T-cell (primary cell): ENCODE data around the gene ASGR2. TPM values are rescaled to one million over a fixed set of nuclear protein-coding genes. Genes with fewer than 3 reads are reported as not detected.
"Not testable (repeated sequence)": the region's sequence is repeated elsewhere in the genome, so short reads cannot be mapped to it uniquely, and the experiment has no call there.

Experiments
- ATAC-seq, 4 experiments: fragments of 200-7000 bp in 3 of 4; fragments of 150-1000 bp in 1 of 4; cut with Tn5 transposase; replicated peaks in 1 of 4; 1 replicate in 3 of 4; 2 replicates in 1 of 4; pipeline ENCODE4 v1.10.0; 2021; ENCODE audit warnings: moderate library complexity in 3 of 4, mild to moderate bottlenecking in 2 of 4, moderate number of reproducible peaks in 1 of 4
- CTCF ChIA-PET, 2 donors: fragments of 300-600 bp; sonication (Branson Sonifier 250); formaldehyde crosslinking; loops; one replicate each; lab custom pipeline; 2022; ENCODE audit warnings: antibody characterized with exemption in 2 of 2; lab: Charles Lee
- POLR2A ChIA-PET, 2 donors: fragments of 300-600 bp; sonication (Branson Sonifier 250); formaldehyde crosslinking; loops; one replicate each; lab custom pipeline; 2022; ENCODE audit warnings: antibody characterized with exemption in 2 of 2; lab: Charles Lee
- DNase-seq, 35 experiments: peaks; one replicate each; pipeline versions ENCODE4 v3.0.0 to v3.0.0-alpha.2; 2013 to 2023
- H3K27ac ChIP-seq: one replicate; pipeline ENCODE4 v1.5.1; 2013; ENCODE audit warnings: low read length
- H3K27me3 ChIP-seq, 2 experiments: replicated peaks in 1 of 2; 1 replicate in 1 of 2; 2 replicates in 1 of 2; pipeline versions ENCODE4 v1.6.1 to v1.7.0; 2013; ENCODE audit warnings: low read length in 1 of 2, mixed read lengths in 1 of 2; ENCODE audit not compliant: control insufficient read depth in 2 of 2, insufficient read depth in 2 of 2; ENCODE audit errors: extremely low read depth in 1 of 2
- H3K36me3 ChIP-seq, 2 donors: 1 replicate in 1 of 2; 2 replicates in 1 of 2; pipeline versions ENCODE4 v1.6.1 to v1.7.0; 2013; ENCODE audit warnings: low read length in 1 of 2; ENCODE audit not compliant: control insufficient read depth in 2 of 2, insufficient read depth in 1 of 2; ENCODE audit errors: extremely low read depth in 1 of 2
- H3K4me1 ChIP-seq, 2 experiments: 1 replicate in 1 of 2; 2 replicates in 1 of 2; pipeline versions ENCODE4 v1.6.1 to v1.7.0; 2013; ENCODE audit warnings: low read length in 2 of 2, mixed read lengths in 1 of 2; ENCODE audit not compliant: insufficient read depth in 2 of 2, control insufficient read depth in 1 of 2; ENCODE audit errors: extremely low read depth in 1 of 2
- H3K4me3 ChIP-seq, 2 donors: 1 replicate in 1 of 2; 2 replicates in 1 of 2; pipeline versions ENCODE4 v1.5.1 to v1.7.0; 2013; ENCODE audit warnings: mild to moderate bottlenecking in 2 of 2, low read length in 1 of 2, moderate library complexity in 1 of 2; ENCODE audit not compliant: control insufficient read depth in 1 of 2; ENCODE audit errors: extremely low read depth in 1 of 2
- H3K9me3 ChIP-seq: 2 replicates; pipeline ENCODE4 v1.7.0; 2013
- H3K27ac Mint-ChIP-seq, 2 donors: one replicate each; pipeline ENCODE4 v1.8.0; 2020 to 2021; ENCODE audit warnings: mild to moderate bottlenecking in 2 of 2, mixed read lengths in 2 of 2
- H3K27me3 Mint-ChIP-seq, 2 donors: one replicate each; pipeline ENCODE4 v1.8.0; 2021 to 2022; ENCODE audit warnings: mixed read lengths in 2 of 2
- H3K36me3 Mint-ChIP-seq: one replicate; pipeline ENCODE4 v1.8.0; 2021; ENCODE audit warnings: mixed read lengths
- H3K4me1 Mint-ChIP-seq, 3 donors: one replicate each; pipeline ENCODE4 v1.8.0; 2020 to 2022; ENCODE audit warnings: mixed read lengths in 3 of 3, mild to moderate bottlenecking in 1 of 3
- H3K4me3 Mint-ChIP-seq, 3 donors: one replicate each; pipeline ENCODE4 v1.8.0; 2020 to 2022; ENCODE audit warnings: mild to moderate bottlenecking in 3 of 3, mixed read lengths in 3 of 3, moderate library complexity in 3 of 3
- H3K9me3 Mint-ChIP-seq, 3 donors: one replicate each; pipeline ENCODE4 v1.8.0; 2020 to 2022; ENCODE audit warnings: mixed read lengths in 3 of 3
- WGBS: methylation state at CpG from one replicate; pipeline ENCODE4 v1.1.5; 2013; ENCODE audit warnings: missing lambda C conversion rate; ENCODE audit not compliant: insufficient coverage; 5-methylcytosine and 5-hydroxymethylcytosine counted together
- total RNA-seq, 35 experiments: library from RNA in 6 of 35; stranded (reverse) in 6 of 35; fragments of 120-200 nt in 1 of 35; gene quantifications; one replicate each; pipeline versions ENCODE4 v1.2.1 to v1.2.4 and lab custom pipeline; 2013 to 2026

The ASGR2 gene
- total RNA-seq, 5 donors from 2014 or later (not counting 1 experiment from before 2014, with no cell fraction given) = 0.25 to 0.55 (median 0.47) TPM; not detected in 1

- no peaks in the 10 kb centered on the region for H3K9me3 ChIP-seq
- H3K36me3 Mint-ChIP-seq = no peaks in the 10 kb centered on the region
- POLR2A ChIA-PET = no interaction called here
- peaks cover 0 to 33% of the 10 kb centered on the region in 2 experiments for H3K27me3 ChIP-seq
- H3K27ac ChIP-seq = no peak overlapping the region
- DNase-seq (no peak), ATAC-seq (no peak)
- H3K9me3 Mint-ChIP-seq = no peaks in the 10 kb centered on the region
- H3K4me3 Mint-ChIP-seq = no peak overlapping the region
- no peaks in the 10 kb centered on the region for H3K36me3 ChIP-seq
- no peak overlapping the region for H3K27ac Mint-ChIP-seq
- H3K4me1 Mint-ChIP-seq = peaks cover 0 to 1% (median 0%) of the 10 kb centered on the region in 3 donors
- peaks cover 16 to 24% of the 10 kb centered on the region in 2 donors for H3K27me3 Mint-ChIP-seq
- CTCF ChIA-PET = interaction anchor here in 1 of 2 donors (0.6 kb wide), 1 partner anchor 23 kb away, joined by 3 read pairs; no protein-coding TSS in a partner anchor
- WGBS = no CpG with 5 or more reads among the region's 4 CpGs
- no peaks in the 10 kb centered on the region for H3K4me1 ChIP-seq
- H3K4me3 ChIP-seq = no peak overlapping the region
These were observed 7.8 kb upstream of the ASGR2 start for GRCh38 chr17:7122381-7122780.

- H3K36me3 Mint-ChIP-seq, POLR2A ChIA-PET, H3K4me1 Mint-ChIP-seq, ATAC-seq, H3K4me3 Mint-ChIP-seq, H3K27ac Mint-ChIP-seq, H3K9me3 ChIP-seq, H3K27ac ChIP-seq, DNase-seq, H3K4me1 ChIP-seq, H3K36me3 ChIP-seq, H3K9me3 Mint-ChIP-seq, H3K4me3 ChIP-seq: not testable (repeated sequence)
- peaks cover 16 to 27% of the 10 kb centered on the region in 2 donors for H3K27me3 Mint-ChIP-seq
- peaks cover 0 to 33% of the 10 kb centered on the region in 2 experiments for H3K27me3 ChIP-seq
- CTCF ChIA-PET = interaction anchor here in 1 of 2 donors (0.5 to 0.7 kb wide), 2 partner anchors 16 to 58 kb away, joined by 3 to 7 read pairs; no protein-coding TSS in a partner anchor
- 69% methylated on average over 8 of the region's 12 CpGs for WGBS
These were observed 6.0 kb upstream of the ASGR2 start for GRCh38 chr17:7120635-7121034.

GRCh38 chr17:7120123-7120522, 5.5 kb upstream of the ASGR2 start:
- Histone ChIP-seq H3K36me3 (no peaks in the 10 kb centered on the region), H3K9me3 (no peaks in the 10 kb centered on the region), H3K4me3 (no peak overlapping the region), H3K27me3 (peaks cover 0 to 33% of the 10 kb centered on the region in 2 experiments), H3K27ac (no peak overlapping the region), H3K4me1 (no peaks in the 10 kb centered on the region)
- DNase-seq (no peak), ATAC-seq (no peak)
- ChIA-PET CTCF (interaction anchor here in 1 of 2 donors (0.5 to 0.7 kb wide), 2 partner anchors 16 to 59 kb away, joined by 3 to 7 read pairs; no protein-coding TSS in a partner anchor), POLR2A (no interaction called here)
- no peak overlapping the region for H3K27ac Mint-ChIP-seq
- peaks cover 16 to 27% of the 10 kb centered on the region in 2 donors for H3K27me3 Mint-ChIP-seq
- peaks cover 0 to 1% (median 0%) of the 10 kb centered on the region in 3 donors for H3K4me1 Mint-ChIP-seq
- H3K9me3 Mint-ChIP-seq = no peaks in the 10 kb centered on the region
- no CpG with 5 or more reads among the region's 2 CpGs for WGBS
- H3K36me3 Mint-ChIP-seq = no peaks in the 10 kb centered on the region
- H3K4me3 Mint-ChIP-seq = no peak overlapping the region

- Mint-ChIP-seq H3K4me3 (no peak overlapping the region), H3K27me3 (peaks cover 16 to 27% of the 10 kb centered on the region in 2 donors), H3K4me1 (peaks cover 0 to 1% (median 0%) of the 10 kb centered on the region in 3 donors), H3K9me3 (no peaks in the 10 kb centered on the region), H3K27ac (no peak overlapping the region), H3K36me3 (no peaks in the 10 kb centered on the region)
- Histone ChIP-seq H3K27me3 (peaks cover 0 to 33% of the 10 kb centered on the region in 2 experiments), H3K36me3 (no peaks in the 10 kb centered on the region), H3K4me3 (no peak overlapping the region), H3K27ac (no peak overlapping the region), H3K9me3 (no peaks in the 10 kb centered on the region), H3K4me1 (no peaks in the 10 kb centered on the region)
- WGBS = 93% methylated on average over 9 of the region's 11 CpGs
- no peak for ATAC-seq
- CTCF ChIA-PET = no interaction called here
- POLR2A ChIA-PET = no interaction called here
- DNase-seq = no peak
These were observed 4.7 kb upstream of the ASGR2 start for GRCh38 chr17:7119314-7119713.

- ChIA-PET CTCF (interaction anchor here in 1 of 2 donors (1.4 kb wide), 1 partner anchor 33 kb away, joined by 5 read pairs; no protein-coding TSS in a partner anchor), POLR2A (no interaction called here)
- ATAC-seq = no peak
- Histone ChIP-seq H3K27ac (no peak overlapping the region), H3K36me3 (no peaks in the 10 kb centered on the region), H3K4me1 (peaks cover 0 to under 1% of the 10 kb centered on the region in 2 experiments), H3K27me3 (peaks cover 0 to 20% of the 10 kb centered on the region in 2 experiments), H3K4me3 (no peak overlapping the region), H3K9me3 (no peaks in the 10 kb centered on the region)
- WGBS = 65% methylated on average over 12 of the region's 19 CpGs
- H3K9me3 Mint-ChIP-seq = no peaks in the 10 kb centered on the region
- no peak for DNase-seq
- no peak overlapping the region for H3K4me3 Mint-ChIP-seq
- no peak overlapping the region for H3K27ac Mint-ChIP-seq
- H3K4me1 Mint-ChIP-seq = peaks cover 0 to 4% (median 0%) of the 10 kb centered on the region in 3 donors
- H3K36me3 Mint-ChIP-seq = no peaks in the 10 kb centered on the region
- H3K27me3 Mint-ChIP-seq = peaks cover 7 to 11% of the 10 kb centered on the region in 2 donors
These were observed 423 bp upstream of the ASGR2 start for GRCh38 chr17:7114875-7115614.

- Mint-ChIP-seq H3K27ac (no peak overlapping the region), H3K36me3 (no peaks in the 10 kb centered on the region), H3K27me3 (peaks cover 0 to 7% of the 10 kb centered on the region in 2 donors), H3K4me1 (peaks cover 7 to 12% (median 7%) of the 10 kb centered on the region in 3 donors), H3K4me3 (no peak overlapping the region), H3K9me3 (no peaks in the 10 kb centered on the region)
- ATAC-seq (no peak), DNase-seq (no peak)
- Histone ChIP-seq H3K4me3 (no peak overlapping the region), H3K27me3 (peaks cover 0 to 23% of the 10 kb centered on the region in 2 experiments), H3K36me3 (no peaks in the 10 kb centered on the region), H3K27ac (no peak overlapping the region), H3K9me3 (no peaks in the 10 kb centered on the region), H3K4me1 (peaks cover 0 to 11% of the 10 kb centered on the region in 2 experiments)
- ChIA-PET POLR2A (interaction anchor here in 1 of 2 donors (0.7 kb wide), 1 partner anchor 20 kb away, joined by 3 read pairs; no protein-coding TSS in a partner anchor), CTCF (no interaction called here)
- 90% methylated on average over 7 of the region's 15 CpGs for WGBS
These were observed 1.1 kb downstream of the ASGR2 start for GRCh38 chr17:7113273-7114071.
